ENCODE data around the gene LTBP1.

Gene LTBP1

GRCh38 chr2:32993005-32993539, 46.3 kb downstream of the LTBP1 start:
- peaks cover 22% of the 10 kb centered on the region for H3K27me3 ChIP-seq (replicated peaks; ENCODE audit: control insufficient read depth, insufficient read depth, low read length)
- no peak overlapping the region for H3K4me3 ChIP-seq (ENCODE audit: low read length)
- no peak overlapping the region for H3K9ac ChIP-seq (ENCODE audit: low read length)
- H3K36me3 ChIP-seq (ENCODE audit: control insufficient read depth, insufficient read depth, low read length, severe bottlenecking): no peaks in the 10 kb centered on the region
- H3K4me1 ChIP-seq (ENCODE audit: control insufficient read depth, insufficient read depth, low read length): no peaks in the 10 kb centered on the region
- no peak for DNase-seq (ENCODE audit: low read depth)
- peaks cover 5% of the 10 kb centered on the region for H3K9me3 ChIP-seq (ENCODE audit: control insufficient read depth, low read length)

- H3K27me3 ChIP-seq (replicated peaks; ENCODE audit: control insufficient read depth, insufficient read depth, low read length): peaks cover 6% of the 10 kb centered on the region
- no peaks in the 10 kb centered on the region for H3K36me3 ChIP-seq (ENCODE audit: control insufficient read depth, insufficient read depth, low read length, severe bottlenecking)
- no peak overlapping the region for H3K4me3 ChIP-seq (ENCODE audit: low read length)
- peaks cover 11% of the 10 kb centered on the region for H3K4me1 ChIP-seq (ENCODE audit: control insufficient read depth, insufficient read depth, low read length)
- DNase-seq (ENCODE audit: low read depth): no peak
- H3K9ac ChIP-seq (ENCODE audit: low read length): no peak overlapping the region
- H3K9me3 ChIP-seq (ENCODE audit: control insufficient read depth, low read length): no peaks in the 10 kb centered on the region
Observed at GRCh38 chr2:32997705-32998104, 51.0 kb downstream of the LTBP1 start.

GRCh38 chr2:33000986-33001385, 54.2 kb downstream of the LTBP1 start:
- Histone ChIP-seq H3K27me3 (replicated peaks; ENCODE audit: control insufficient read depth, insufficient read depth, low read length) (peaks cover 3% of the 10 kb centered on the region), H3K4me1 (ENCODE audit: control insufficient read depth, insufficient read depth, low read length) (peaks cover 14% of the 10 kb centered on the region)
- DNase-seq (ENCODE audit: low read depth): peak; percentile 40

GRCh38 chr2:33001823-33002222, 55.1 kb downstream of the LTBP1 start:
- peaks cover 15% of the 10 kb centered on the region for H3K4me1 ChIP-seq (ENCODE audit: control insufficient read depth, insufficient read depth, low read length)
- H3K36me3 ChIP-seq (ENCODE audit: control insufficient read depth, insufficient read depth, low read length, severe bottlenecking): no peaks in the 10 kb centered on the region
- H3K27me3 ChIP-seq (replicated peaks; ENCODE audit: control insufficient read depth, insufficient read depth, low read length): peaks cover 3% of the 10 kb centered on the region
- H3K9me3 ChIP-seq (ENCODE audit: control insufficient read depth, low read length): no peaks in the 10 kb centered on the region
- no peak overlapping the region for H3K9ac ChIP-seq (ENCODE audit: low read length)
- DNase-seq (ENCODE audit: low read depth): no peak
- no peak overlapping the region for H3K4me3 ChIP-seq (ENCODE audit: low read length)

More at GRCh38 chr2:33000986-33001385, 54.2 kb downstream of the LTBP1 start:
- no peak overlapping the region for H3K9ac ChIP-seq (ENCODE audit: low read length)
- H3K4me3 ChIP-seq (ENCODE audit: low read length): no peak overlapping the region
- H3K36me3 ChIP-seq (ENCODE audit: control insufficient read depth, insufficient read depth, low read length, severe bottlenecking): no peaks in the 10 kb centered on the region
- H3K9me3 ChIP-seq (ENCODE audit: control insufficient read depth, low read length): no peaks in the 10 kb centered on the region

GRCh38 chr2:33002863-33003262, 56.1 kb downstream of the LTBP1 start:
- DNase-seq (ENCODE audit: low read depth): no peak
- H3K4me3 ChIP-seq (ENCODE audit: low read length): no peak overlapping the region
- no peaks in the 10 kb centered on the region for H3K9me3 ChIP-seq (ENCODE audit: control insufficient read depth, low read length)
- peaks cover 15% of the 10 kb centered on the region for H3K4me1 ChIP-seq (ENCODE audit: control insufficient read depth, insufficient read depth, low read length)
- H3K36me3 ChIP-seq (ENCODE audit: control insufficient read depth, insufficient read depth, low read length, severe bottlenecking): no peaks in the 10 kb centered on the region
- H3K9ac ChIP-seq (ENCODE audit: low read length): no peak overlapping the region
- H3K27me3 ChIP-seq (replicated peaks; ENCODE audit: control insufficient read depth, insufficient read depth, low read length): no peaks in the 10 kb centered on the region

- Histone ChIP-seq H3K27me3 (replicated peaks; ENCODE audit: control insufficient read depth, insufficient read depth, low read length) (no peaks in the 10 kb centered on the region), H3K9me3 (ENCODE audit: control insufficient read depth, low read length) (no peaks in the 10 kb centered on the region), H3K36me3 (ENCODE audit: control insufficient read depth, insufficient read depth, low read length, severe bottlenecking) (no peaks in the 10 kb centered on the region), H3K4me1 (ENCODE audit: control insufficient read depth, insufficient read depth, low read length) (peaks cover 15% of the 10 kb centered on the region), H3K4me3 (ENCODE audit: low read length) (no peak overlapping the region), H3K9ac (ENCODE audit: low read length) (no peak overlapping the region)
- no peak for DNase-seq (ENCODE audit: low read depth)
Observed at GRCh38 chr2:33005057-33005456, 58.3 kb downstream of the LTBP1 start.

GRCh38 chr2:33008716-33009115, 62.0 kb downstream of the LTBP1 start:
- peaks cover 6% of the 10 kb centered on the region for H3K4me1 ChIP-seq (ENCODE audit: control insufficient read depth, insufficient read depth, low read length)
- no peaks in the 10 kb centered on the region for H3K36me3 ChIP-seq (ENCODE audit: control insufficient read depth, insufficient read depth, low read length, severe bottlenecking)
- no peak for DNase-seq (ENCODE audit: low read depth)
- H3K9me3 ChIP-seq (ENCODE audit: control insufficient read depth, low read length): no peaks in the 10 kb centered on the region
- H3K27me3 ChIP-seq (replicated peaks; ENCODE audit: control insufficient read depth, insufficient read depth, low read length): no peaks in the 10 kb centered on the region
- H3K4me3 ChIP-seq (ENCODE audit: low read length): no peak overlapping the region
- no peak overlapping the region for H3K9ac ChIP-seq (ENCODE audit: low read length)

- Histone ChIP-seq H3K9ac (ENCODE audit: low read length) (no peak overlapping the region), H3K27me3 (replicated peaks; ENCODE audit: control insufficient read depth, insufficient read depth, low read length) (no peaks in the 10 kb centered on the region), H3K4me1 (ENCODE audit: control insufficient read depth, insufficient read depth, low read length) (peaks cover 12% of the 10 kb centered on the region), H3K4me3 (ENCODE audit: low read length) (no peak overlapping the region), H3K36me3 (ENCODE audit: control insufficient read depth, insufficient read depth, low read length, severe bottlenecking) (no peaks in the 10 kb centered on the region), H3K9me3 (ENCODE audit: control insufficient read depth, low read length) (no peaks in the 10 kb centered on the region)
- no peak for DNase-seq (ENCODE audit: low read depth)
Observed at GRCh38 chr2:33009249-33009648, 62.5 kb downstream of the LTBP1 start.

- no peaks in the 10 kb centered on the region for H3K9me3 ChIP-seq (ENCODE audit: control insufficient read depth, low read length)
- no peak for DNase-seq (ENCODE audit: low read depth)
- H3K9ac ChIP-seq (ENCODE audit: low read length): no peak overlapping the region
- no peaks in the 10 kb centered on the region for H3K27me3 ChIP-seq (replicated peaks; ENCODE audit: control insufficient read depth, insufficient read depth, low read length)
- H3K4me1 ChIP-seq (ENCODE audit: control insufficient read depth, insufficient read depth, low read length): peaks cover 27% of the 10 kb centered on the region
- no peaks in the 10 kb centered on the region for H3K36me3 ChIP-seq (ENCODE audit: control insufficient read depth, insufficient read depth, low read length, severe bottlenecking)
- no peak overlapping the region for H3K4me3 ChIP-seq (ENCODE audit: low read length)
Observed at GRCh38 chr2:33011373-33011772, 64.6 kb downstream of the LTBP1 start.

GRCh38 chr2:33011941-33012340, 65.2 kb downstream of the LTBP1 start:
- peaks cover 28% of the 10 kb centered on the region for H3K4me1 ChIP-seq (ENCODE audit: control insufficient read depth, insufficient read depth, low read length)
- no peak overlapping the region for H3K4me3 ChIP-seq (ENCODE audit: low read length)
- H3K27me3 ChIP-seq (replicated peaks; ENCODE audit: control insufficient read depth, insufficient read depth, low read length): no peaks in the 10 kb centered on the region
- H3K9ac ChIP-seq (ENCODE audit: low read length): no peak overlapping the region
- H3K36me3 ChIP-seq (ENCODE audit: control insufficient read depth, insufficient read depth, low read length, severe bottlenecking): no peaks in the 10 kb centered on the region
- no peaks in the 10 kb centered on the region for H3K9me3 ChIP-seq (ENCODE audit: control insufficient read depth, low read length)
- no peak for DNase-seq (ENCODE audit: low read depth)

GRCh38 chr2:33013684-33014110, 66.9 kb downstream of the LTBP1 start:
- DNase-seq (ENCODE audit: low read depth): peak; percentile 54
- H3K9ac ChIP-seq (ENCODE audit: low read length): no peak overlapping the region
- H3K4me3 ChIP-seq (ENCODE audit: low read length): no peak overlapping the region
- no peaks in the 10 kb centered on the region for H3K27me3 ChIP-seq (replicated peaks; ENCODE audit: control insufficient read depth, insufficient read depth, low read length)
- H3K4me1 ChIP-seq (ENCODE audit: control insufficient read depth, insufficient read depth, low read length): peaks cover 28% of the 10 kb centered on the region
- H3K9me3 ChIP-seq (ENCODE audit: control insufficient read depth, low read length): no peaks in the 10 kb centered on the region
- no peaks in the 10 kb centered on the region for H3K36me3 ChIP-seq (ENCODE audit: control insufficient read depth, insufficient read depth, low read length, severe bottlenecking)

GRCh38 chr2:33014268-33014667, 67.5 kb downstream of the LTBP1 start:
- Histone ChIP-seq H3K36me3 (ENCODE audit: control insufficient read depth, insufficient read depth, low read length, severe bottlenecking) (no peaks in the 10 kb centered on the region), H3K4me1 (ENCODE audit: control insufficient read depth, insufficient read depth, low read length) (peaks cover 28% of the 10 kb centered on the region), H3K4me3 (ENCODE audit: low read length) (no peak overlapping the region), H3K9ac (ENCODE audit: low read length) (no peak overlapping the region), H3K27me3 (replicated peaks; ENCODE audit: control insufficient read depth, insufficient read depth, low read length) (no peaks in the 10 kb centered on the region), H3K9me3 (ENCODE audit: control insufficient read depth, low read length) (no peaks in the 10 kb centered on the region)
- DNase-seq (ENCODE audit: low read depth): peak; percentile 20

Measured in adipocyte (in vitro differentiated cells).